ENCODE data around the gene CBLL1. TPM values are rescaled to one million over a fixed set of nuclear protein-coding genes. Genes with fewer than 3 reads are reported as not detected.

Gene CBLL1
- polyA plus RNA-seq, 3 donors = 26.8 to 32.0 (median 27.0) TPM

DNA sequence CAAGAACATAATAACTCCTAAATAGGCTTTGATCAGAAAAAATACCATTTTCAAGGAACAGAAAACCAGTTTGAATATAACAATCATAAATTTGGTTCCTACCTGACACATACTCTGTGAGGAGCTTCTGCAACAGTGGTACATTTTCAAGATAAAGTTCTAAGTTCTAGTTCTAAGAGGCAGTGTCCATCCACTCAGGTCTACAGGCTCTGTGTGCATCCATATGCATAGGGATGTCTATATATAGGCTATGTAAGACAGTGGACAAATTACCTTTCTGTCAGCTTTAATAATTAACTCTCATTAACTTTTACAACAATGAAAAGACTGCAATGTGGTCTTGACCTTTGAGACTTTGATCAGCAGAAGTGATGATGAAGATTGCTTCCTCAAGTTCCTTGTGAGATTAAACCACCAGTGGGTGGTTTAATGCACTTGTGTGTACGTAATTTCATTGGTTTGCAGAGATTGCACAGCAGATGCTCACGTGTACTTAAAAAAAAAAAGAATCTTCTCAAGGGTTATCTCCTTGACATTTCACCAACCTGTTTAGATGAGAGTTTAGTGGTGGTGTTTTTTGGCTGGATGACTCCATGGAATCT, 59.2 kb downstream of the CBLL1 start, which contains the start of gene SLC26A3:
TSS of gene SLC26A3 (minus strand) at position 215 of the 602 bp plus-strand sequence. CDS start 8,714 bp downstream, outside the sequence.
- DNase-seq = no peak

DNA sequence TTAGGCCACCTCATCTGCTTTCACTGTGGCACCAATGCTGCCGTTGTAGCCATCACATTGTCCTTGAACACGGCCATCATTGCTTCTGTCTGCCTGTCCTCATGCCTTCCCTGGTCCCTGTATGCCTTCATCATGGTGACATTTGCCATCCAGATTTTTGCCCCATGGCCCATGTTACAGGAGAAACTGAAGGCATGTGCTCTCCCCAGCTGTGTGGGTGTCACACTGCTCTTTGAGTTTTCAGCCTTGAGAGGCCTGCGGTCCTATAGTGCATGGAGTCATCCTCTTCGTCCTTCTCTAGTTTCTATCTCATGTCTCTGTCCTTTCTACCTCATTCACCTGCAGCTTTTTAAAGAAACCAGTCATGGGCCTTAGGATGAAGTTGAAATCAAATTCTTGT, 65.2 kb downstream of the CBLL1 start:
- no peak for DNase-seq

- no peak for DNase-seq
Observed at GRCh38 chr7:107810626-107811025, 66.7 kb downstream of the CBLL1 start.

Other genes starting within 250 kb of the CBLL1 start
- gene COG5, start 180.2 kb upstream of the CBLL1 start, polyA plus RNA-seq (ENCODE audit: insufficient read length in 3 of 3) = 10 to 100 TPM; 29.9 to 31.4 (median 30.8) TPM
- 10 to 100 TPM; 13.1 to 18.6 (median 17.0) TPM for gene DUS4L, start 180.2 kb upstream of the CBLL1 start, polyA plus RNA-seq (ENCODE audit: insufficient read length in 3 of 3)
- gene BCAP29, start 163.9 kb upstream of the CBLL1 start, polyA plus RNA-seq (ENCODE audit: insufficient read length in 3 of 3) = 10 to 100 TPM; 39.6 to 45.2 (median 42.4) TPM
- 1 to 10 TPM; 1.4 to 2.8 (median 2.3) TPM for gene SLC26A4, start 83.3 kb upstream of the CBLL1 start, polyA plus RNA-seq (ENCODE audit: insufficient read length in 3 of 3)
- gene SLC26A3, start 59.1 kb downstream of the CBLL1 start, polyA plus RNA-seq (ENCODE audit: insufficient read length in 3 of 3) = under 1 TPM in 2 of 3 donors, not detected in 1; 0.10 to 0.13 TPM
- 100 to 1,000 TPM; 108 to 112 (median 109) TPM for gene DLD, start 147.0 kb downstream of the CBLL1 start, polyA plus RNA-seq (ENCODE audit: insufficient read length in 3 of 3)